Fibroblast of pulmonary artery (primary cell): ENCODE measurements around the gene PTPRG.
A peak's percentile ranks its signal among the peaks of the same experiment; 100 is the strongest.

Experiments used
- DNase-seq: peaks from one replicate; pipeline ENCODE4 v3.0.0-alpha.2; 2010; ENCODE audit warnings: low read depth
- H3K4me3 ChIP-seq: replicated peaks from 2 replicates; pipeline ENCODE4 v1.5.1; 2011; ENCODE audit warnings: low read depth, mild to moderate bottlenecking, control low read depth, low read length, moderate library complexity
- CTCF ChIP-seq: IDR thresholded peaks from 2 replicates; pipeline ENCODE4 v1.5.1; 2011; ENCODE audit warnings: mild to moderate bottlenecking, control low read depth, low read length, inconsistent platforms; ENCODE audit errors: missing control alignments

PTPRG gene

GRCh38 chr3:62098646-62099365, 537.4 kb downstream of the PTPRG start:
- no peak for TF ChIP-seq CTCF
- no peak overlapping the region for H3K4me3 ChIP-seq
- no peak for DNase-seq

GRCh38 chr3:62100282-62100989, 539.1 kb downstream of the PTPRG start:
- no peak overlapping the region for H3K4me3 ChIP-seq
- peak; percentile 29 for DNase-seq
- TF ChIP-seq CTCF = no peak

- DNase-seq = no peak
- H3K4me3 ChIP-seq = no peak overlapping the region
- no peak for TF ChIP-seq CTCF
These were observed 540.1 kb downstream of the PTPRG start for GRCh38 chr3:62101488-62101887.

- no peak overlapping the region for H3K4me3 ChIP-seq
- TF ChIP-seq CTCF = no peak
- DNase-seq = no peak
These were observed 542.2 kb downstream of the PTPRG start for GRCh38 chr3:62103531-62103930.

- H3K4me3 ChIP-seq = no peak overlapping the region
- peak; percentile 97 for DNase-seq
- TF ChIP-seq CTCF = peak; percentile 40
These were observed 548.2 kb downstream of the PTPRG start for GRCh38 chr3:62109534-62109933.

- peak; percentile 66 for DNase-seq
- H3K4me3 ChIP-seq = no peak overlapping the region
- no peak for TF ChIP-seq CTCF
These were observed 549.3 kb downstream of the PTPRG start for GRCh38 chr3:62110443-62111225.
